Measurements from ENCODE around the gene WTAP.
"Not testable (repeated sequence)": the region's sequence is repeated elsewhere in the genome, so short reads cannot be mapped to it uniquely, and the experiment has no call there.

The WTAP gene

DNA sequence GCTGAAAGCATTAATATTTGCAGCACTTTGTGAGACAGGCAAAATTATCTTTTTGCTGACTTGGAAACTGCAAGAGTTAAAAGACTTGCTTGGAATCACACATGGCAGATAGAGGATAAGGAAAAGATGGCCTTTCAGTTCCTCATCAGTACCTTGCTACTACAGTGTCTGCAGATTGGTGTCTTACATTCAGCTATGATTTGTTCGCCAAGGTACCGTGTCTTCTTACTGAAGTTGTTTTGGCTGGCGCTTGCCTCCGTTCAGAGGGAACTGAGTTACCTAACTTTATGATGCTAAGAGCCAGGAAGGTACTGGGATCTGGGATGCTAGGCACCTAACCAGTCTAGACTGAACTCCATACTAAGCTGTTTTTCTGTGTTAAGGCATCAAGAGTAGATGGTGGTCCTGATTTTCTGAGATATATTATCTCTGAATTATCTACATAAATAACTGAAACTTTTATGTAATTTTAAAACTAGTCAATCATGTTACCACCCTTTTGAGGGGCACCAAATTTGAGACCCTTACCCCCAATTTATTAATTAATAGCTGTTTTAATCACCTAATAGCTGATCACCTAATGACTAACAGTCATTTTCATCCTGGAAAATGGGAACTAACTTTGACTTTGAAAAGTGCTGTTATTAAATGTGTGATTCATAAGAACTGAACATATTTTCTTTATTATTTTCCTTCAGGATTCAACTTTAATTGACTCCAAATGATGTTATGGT lies 2.5 kb downstream of the WTAP start:
- DNase-seq, result no peak

DNA sequence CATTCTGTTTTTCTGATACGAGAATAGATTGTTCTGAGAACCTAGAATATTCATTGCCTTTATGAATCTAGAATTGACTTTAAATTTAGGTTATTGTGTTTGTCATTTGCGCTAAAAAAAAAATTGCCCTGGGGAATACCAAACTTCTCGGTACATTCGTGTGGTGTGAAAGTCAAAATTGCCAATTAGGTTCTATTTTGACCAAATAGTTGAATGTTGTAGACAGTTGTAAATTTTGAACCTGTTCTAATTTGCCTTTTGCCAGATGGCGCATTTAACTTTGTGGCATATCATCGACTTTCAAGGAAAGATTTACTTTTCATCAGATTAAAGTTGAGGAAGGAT lies 3.0 kb downstream of the WTAP start:
- no peak for DNase-seq

DNA sequence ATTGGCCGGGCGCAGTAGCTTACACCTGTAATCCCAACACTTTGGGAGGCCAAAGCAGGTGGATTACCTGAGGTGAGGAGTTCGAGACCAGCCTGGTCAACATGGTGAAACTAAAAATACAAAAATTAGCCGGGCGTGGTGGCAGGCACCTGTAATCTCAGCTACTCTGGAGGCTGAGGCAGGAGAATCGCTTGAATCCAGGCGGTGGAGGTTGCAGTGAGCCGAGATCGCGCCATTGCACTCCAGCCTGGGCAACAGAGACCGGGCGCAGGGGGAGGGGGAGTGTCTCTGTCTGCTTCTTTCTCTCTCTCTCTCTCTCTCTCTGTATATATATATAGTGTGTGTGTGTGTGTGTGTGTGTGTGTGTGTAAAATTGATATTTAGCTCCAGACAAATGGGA lies 5.2 kb downstream of the WTAP start:
- not testable (repeated sequence) for DNase-seq

DNA sequence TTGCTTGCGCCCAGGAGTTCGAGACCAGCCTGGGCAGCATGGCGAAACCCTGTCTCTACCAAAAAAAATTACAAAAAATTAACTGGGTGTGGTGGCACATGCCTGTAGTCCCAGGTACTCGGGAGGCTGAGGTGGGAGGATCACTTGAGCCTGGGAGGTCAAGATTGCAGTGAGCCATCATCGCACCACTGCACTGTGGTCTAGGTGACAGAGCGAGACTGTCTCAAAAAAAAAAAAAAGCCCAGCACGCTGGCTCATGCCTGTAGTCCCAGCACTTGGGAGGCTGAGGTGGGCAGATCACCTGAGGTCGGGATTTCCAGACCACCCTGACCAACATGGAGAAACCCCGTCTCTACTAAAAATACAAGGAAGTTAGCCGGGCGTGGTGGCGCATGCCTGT lies 6.1 kb downstream of the WTAP start:
- not testable (repeated sequence) for DNase-seq

DNA sequence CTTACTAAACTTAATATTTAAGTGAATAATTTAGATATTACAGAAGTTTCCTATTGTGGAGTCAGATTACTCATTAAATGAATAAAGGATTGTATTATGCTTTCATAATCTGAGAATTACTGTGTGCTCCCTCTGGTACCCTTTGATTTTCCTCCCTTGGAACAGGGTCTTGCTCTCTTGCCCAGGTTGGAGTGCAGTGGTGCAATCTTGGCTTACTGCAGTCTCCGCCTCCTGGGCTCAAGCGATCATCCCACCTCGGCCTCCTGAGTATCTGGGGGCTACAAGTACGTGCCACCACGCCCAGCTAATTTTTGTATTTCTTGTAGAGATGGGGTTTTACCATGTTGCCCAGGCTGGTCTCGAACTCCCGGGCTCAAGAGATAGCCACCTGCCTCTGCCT lies 9.6 kb downstream of the WTAP start:
- DNase-seq, result no peak

DNA sequence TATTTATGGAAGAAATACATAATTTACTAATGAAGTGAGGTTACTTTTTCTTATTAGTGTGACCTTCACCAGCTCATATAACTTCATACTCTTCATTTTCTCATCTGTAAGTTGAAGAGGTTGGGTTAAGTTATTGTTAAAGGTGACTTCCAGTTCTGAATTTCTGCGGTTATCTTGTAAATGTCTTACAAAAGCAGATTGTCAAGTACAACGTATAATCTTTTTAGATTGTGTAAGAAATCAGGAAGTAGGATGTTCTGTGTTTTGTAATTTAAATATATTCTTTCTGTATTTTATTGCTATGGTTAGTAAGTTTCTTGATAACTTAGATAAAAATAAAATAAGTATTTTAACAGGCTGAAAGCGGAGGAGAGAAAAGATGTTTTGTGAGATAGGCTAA lies 12.0 kb downstream of the WTAP start:
- DNase-seq, result no peak

DNA sequence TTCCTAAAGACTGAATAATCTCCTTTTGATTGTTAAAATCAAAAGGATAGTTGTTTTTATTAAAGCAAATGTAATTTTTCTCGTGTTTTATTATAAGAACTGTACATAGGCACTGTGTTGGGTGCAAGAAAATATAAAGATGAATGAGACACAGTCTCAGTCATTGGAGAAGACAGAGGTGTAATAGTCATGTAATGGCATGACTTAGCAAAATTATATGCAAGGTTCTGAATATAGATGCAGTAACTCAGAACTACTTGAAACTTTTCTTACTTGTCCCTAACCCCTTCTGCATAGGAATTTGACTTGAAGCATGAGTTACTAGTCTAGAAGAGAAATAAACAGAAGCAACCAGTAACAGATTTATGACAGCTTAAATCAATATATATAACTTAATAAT lies 14.9 kb downstream of the WTAP start:
- no peak for DNase-seq

DNA sequence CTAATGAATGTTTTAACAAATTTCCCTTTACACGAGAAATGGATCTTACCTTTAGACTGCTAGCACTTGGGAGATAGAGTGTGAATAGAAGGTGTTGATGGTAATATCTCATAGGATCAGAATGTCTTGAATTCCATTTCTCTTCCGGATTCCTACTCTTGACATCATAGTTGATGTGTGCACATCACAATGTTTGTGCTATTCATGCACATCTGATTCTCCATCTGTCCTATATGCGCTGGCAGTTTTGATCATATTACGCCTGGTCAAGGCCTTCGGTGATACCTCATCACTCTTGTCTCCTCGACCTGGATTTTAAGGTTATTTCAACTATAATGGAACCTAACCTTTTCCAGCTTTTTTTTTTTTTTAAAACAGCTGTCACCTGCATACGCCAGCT lies 17.8 kb downstream of the WTAP start:
- no peak for DNase-seq

DNA sequence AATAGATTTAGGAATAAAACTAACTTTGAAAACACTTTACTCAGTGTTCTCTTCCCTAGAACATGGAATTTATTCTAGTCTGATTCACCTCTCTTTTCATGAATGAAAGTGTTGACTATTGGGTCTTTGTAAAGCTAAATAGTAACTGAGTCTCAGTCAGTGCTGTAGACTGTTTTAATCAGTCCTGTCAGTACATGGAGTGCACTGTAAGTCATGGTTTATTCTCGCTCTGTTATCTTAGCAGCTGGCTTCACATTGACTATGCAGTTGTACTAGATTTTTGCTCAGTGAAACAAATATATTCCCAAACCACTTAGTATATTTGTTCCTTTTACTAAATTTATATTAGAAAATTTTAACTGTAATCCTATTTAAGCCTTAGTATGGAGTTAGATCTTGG lies 19.5 kb downstream of the WTAP start:
- DNase-seq, result no peak

DNA sequence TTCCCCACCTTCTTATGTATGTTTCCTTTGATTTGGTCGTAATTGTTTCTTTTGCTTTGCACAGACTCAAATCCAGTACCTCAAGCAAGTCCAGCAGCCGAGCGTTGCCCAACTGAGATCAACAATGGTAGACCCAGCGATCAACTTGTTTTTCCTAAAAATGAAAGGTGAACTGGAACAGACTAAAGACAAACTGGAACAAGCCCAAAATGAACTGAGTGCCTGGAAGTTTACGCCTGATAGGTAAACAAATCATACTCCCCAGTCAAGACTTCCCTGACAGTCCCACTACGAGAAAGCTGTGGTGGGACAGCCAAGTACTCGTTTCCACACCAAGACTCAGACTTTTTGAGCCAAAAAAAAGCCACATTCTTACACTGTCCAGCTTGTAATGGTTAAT lies 20.8 kb downstream of the WTAP start:
- DNase-seq, result not testable (repeated sequence)

DNA sequence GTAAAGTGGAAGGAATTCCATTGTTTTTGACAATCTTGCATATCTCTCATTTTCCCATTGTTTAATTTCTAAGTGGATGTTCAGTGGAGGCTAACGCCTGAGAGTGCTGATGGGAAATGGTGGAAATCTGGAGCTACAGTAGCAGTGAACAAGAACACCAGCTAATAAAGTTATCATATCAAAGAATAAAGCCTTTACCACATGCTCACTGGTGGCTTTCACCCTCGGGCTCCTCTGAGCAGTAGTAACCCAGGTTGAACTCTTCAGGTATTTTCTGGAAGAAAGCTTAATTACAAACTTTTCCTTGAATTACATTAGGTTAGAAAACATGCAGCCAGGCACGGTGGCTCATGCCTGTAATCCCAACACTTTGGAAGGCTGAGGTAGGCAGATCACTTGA lies 24.1 kb downstream of the WTAP start:
- no peak for DNase-seq

DNA sequence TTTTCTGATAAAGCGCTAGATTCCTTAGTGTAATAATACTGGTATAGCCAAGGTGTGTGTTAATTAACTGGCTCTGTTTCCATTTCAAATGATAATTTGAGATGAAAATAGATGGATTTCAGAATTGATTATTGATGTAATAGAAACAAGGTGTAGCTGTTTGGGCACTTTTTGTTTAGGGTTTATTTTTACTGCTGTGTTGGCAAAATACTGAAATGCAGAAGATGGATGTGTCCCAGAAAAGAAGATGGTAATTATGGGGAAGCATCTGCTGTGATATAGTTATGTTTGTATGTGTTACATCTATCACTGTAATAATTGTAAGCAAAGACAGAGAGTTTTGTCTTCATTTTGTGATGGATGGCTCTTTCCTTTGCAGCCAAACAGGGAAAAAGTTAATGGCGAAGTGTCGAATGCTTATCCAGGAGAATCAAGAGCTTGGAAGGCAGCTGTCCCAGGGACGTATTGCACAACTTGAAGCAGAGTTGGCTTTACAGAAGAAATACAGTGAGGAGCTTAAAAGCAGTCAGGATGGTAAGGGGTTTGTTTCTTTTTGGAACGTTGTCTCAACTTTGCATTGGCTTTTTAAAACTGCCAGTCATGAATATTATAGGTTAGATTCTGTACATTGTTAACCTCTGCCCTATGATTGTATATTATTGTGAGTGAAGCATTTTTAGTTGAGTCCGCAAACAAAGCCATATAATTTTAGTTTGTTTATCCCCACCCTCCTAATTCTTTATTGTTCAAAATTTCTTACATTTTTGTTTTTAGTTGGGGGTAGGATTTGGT lies 26.0 kb downstream of the WTAP start:
- no peak for DNase-seq

DNA sequence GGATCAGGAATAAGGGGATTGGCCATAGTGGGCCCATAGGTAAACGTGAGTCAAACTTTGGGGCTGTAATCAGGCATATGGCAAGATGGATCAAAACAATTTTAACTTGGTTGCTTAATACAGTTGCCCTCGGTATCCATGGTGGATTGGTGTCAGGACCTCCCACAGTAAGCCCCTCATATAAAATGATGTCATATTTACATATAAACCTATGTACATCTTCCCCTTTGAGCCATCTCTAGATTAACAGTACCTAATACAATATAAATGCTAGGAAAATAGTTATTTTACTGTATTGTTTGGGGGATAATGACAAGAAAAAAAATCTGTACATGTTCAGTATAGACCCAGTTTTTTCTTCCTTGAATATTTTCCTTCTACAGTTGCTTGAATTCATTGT lies 27.1 kb downstream of the WTAP start:
- no peak for DNase-seq

DNA sequence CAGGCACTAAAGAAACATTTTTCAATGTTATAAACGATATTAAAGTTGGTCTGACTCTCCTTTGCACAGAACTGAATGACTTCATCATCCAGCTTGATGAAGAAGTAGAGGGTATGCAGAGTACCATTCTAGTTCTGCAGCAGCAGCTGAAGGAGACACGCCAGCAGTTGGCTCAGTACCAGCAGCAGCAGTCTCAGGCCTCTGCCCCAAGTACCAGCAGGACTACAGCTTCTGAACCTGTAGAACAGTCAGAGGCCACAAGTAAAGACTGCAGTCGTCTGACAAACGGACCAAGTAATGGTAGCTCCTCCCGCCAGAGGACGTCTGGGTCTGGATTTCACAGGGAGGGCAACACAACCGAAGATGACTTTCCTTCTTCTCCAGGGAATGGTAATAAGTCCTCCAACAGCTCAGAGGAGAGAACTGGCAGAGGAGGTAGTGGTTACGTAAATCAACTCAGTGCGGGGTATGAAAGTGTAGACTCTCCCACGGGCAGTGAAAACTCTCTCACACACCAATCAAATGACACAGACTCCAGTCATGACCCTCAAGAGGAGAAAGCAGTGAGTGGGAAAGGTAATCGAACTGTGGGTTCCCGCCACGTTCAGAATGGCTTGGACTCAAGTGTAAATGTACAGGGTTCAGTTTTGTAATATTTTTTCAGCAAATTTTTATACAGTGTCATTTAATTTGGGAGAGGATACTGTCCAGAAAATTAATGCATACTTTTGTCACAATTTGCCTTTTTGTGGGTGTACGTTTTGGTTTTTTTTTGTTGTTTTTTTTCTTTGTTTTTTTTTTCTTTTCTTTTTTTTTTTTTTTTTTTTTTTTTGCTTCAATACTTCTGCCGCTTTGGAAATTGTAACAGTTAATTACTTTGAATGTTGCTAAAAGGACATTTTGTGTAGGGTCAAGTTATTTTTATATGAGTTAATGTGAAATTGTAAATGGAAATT lies 27.9 kb downstream of the WTAP start:
- no peak for DNase-seq

DNA sequence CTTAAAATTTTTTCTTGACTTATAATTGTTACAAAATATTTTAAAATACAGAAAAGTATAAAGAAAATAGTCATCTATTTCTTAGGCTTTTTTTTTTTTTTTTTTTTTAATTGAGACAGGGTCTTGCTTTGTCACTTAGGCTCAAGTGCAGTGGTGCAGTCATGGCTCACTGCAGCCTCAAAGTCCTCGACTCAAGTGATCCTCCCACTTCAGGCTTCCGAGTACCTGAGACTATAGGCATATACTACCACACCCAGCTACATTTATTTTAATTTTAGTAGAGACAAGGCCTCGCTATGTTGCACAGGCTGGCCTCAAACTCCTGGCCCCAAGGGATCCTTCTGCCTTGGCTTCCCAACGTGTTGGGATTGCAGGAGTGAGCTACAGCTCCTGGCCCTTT lies 29.2 kb downstream of the WTAP start:
- DNase-seq, result no peak

DNA sequence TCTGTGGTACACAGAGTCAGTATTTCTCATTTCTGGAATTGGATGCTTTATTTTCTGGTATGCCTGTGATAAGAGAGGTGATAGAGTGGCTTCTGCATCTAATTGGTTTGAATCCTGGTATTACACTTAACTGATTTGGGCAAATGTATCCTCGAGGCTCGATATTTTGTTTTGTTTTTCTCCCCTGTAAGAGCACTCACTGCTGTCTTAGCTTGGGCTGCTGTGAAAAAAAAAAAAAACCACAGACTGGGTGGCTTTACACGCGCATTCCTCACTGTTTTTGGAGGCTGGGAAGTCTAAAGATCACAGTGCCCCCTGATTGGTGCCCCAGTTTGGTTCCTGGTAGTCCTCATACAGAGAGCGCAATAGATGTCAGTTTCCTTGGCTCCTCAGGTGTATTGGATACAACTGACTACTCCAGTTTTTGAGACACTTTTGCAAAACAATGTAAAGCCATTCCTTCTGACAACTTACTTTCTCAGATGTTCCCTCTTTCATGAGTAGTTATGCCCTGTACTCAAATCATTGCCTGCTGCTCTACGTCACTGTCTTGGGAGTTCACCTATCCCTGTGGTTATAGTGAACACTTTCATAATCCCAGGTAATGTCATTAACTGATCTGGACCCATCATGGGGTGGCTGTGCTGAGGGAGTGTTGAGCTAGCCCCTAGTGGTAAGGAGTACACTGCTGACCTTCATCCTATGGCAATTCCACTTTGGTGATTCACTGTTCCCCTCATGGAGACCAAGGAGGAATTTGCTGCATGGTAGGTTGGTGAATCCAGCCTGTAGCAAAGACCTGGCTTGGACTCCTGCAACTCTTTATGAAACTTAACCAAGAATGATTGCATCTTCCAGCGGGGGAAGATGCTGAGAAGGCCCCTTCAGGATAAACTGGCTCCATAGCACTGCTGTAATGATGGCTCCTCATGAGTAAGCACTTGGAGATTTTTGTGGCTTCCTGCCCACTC lies 31.0 kb downstream of the WTAP start:
- no peak for DNase-seq

DNA sequence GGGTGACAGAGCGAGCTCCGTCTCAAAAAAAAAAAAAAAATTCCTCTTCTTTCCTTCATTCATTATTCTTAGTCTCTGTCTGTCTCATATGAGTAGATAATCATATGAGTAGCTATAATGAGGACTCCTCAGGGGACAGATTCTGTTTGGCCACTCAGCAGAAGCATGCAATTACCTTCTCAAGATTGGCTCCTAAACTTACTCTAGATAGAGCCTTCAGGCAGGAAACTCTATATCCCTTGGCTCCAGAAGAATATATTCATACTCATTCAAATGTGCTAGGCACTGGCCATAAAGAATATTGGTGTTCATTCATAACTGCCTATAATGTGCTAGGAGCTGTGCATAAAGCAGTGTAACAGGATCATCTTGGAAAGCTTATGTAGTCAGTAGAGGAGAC lies 32.3 kb downstream of the WTAP start:
- no peak for DNase-seq

DNA sequence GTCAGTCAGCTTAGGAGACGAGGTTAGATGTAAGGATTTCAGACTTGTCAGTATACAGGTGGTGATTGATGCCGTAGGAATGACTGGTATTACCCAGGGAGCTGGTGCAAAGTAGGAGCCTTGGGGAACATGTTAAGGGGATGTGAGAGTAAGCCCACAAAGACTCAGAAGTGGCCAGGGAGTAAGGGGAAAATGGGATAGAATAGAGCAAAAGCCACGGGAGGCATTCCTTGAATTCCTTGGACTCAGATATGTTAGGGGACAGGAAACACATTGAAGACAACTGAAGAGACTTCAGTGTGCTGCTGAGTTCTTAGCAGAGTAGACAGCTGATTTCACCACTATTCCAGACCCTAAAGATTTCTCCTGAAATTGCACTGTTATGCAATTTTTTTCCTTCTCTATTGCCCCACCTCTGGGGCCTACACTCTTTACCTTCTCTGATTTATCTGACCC lies 33.3 kb downstream of the WTAP start:
- DNase-seq, result no peak

DNA sequence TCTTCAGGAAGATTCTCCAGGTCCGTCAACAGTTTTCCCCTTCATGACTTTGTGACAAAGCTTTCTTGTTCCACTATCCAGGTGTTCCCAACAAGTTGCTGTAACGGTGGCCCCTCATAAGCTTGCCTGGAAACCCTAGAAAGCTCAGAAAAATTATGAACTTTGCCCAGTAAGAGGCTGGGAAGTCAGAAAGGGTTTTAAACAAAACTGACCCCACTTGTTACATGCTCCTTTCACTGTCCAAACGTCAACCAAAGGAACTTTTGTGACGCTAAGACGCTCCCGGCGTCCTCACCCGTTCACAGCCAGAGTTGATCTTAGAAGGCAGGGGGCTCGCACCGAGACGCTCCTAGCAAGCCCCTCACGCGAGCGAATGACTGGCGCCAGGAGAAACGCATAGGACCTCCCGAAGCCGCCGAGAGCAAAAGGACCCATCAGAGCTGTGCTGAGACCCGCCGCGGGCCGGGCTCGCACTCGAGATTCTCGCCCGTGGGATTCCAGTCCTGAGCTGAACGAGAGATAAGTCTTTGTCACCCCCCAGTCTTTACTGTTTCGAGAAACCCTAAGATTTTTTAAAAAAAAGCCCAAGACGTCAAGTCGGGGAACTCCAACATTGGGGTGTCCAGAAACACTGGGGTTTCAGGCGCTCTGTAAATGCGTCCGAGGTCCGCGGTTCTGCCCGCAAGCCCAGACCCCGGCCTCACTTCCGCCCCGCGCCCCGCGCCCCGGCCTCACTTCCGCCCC lies 34.0 kb downstream of the WTAP start:
- DNase-seq, result no peak

DNA sequence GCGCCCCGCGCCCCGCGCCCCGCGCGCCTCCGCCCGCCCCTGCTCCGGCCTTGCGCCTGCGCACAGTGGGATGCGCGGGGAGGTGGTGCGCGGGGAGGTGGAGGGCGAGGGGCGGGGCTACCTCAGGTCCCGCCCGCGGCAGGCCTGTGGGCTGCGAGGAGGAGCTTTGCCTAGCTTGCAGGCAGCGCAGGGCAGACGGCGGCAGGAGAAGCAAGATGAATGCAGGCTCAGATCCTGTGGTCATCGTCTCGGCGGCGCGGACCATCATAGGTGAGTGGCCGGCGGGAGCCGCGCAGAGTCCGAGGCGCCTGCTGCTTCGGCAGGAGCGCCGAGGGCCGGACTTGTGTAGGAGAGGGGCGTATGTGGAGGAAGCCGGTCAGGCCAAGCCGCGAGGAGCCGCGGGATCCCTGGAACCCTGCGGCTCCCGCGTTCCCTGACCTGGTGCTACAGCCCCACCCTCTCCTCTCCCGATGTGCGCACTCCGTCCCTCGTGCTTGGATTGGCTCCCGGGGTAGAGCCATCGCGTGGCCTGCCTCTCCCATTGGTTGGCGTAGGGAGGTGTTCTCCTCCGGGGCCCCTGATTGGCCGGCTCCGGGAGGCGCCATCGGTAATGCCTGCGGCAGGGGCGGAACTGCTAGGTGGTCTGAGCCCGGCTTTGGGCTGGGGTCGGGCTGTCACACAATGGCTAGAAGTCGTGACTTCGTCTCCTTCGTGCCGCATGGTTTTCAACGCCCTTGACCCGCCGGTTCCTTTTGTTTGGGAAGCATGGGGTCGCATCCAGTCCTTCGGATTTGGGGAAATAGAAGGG lies 34.8 kb downstream of the WTAP start, which contains the start of gene ACAT2:
TSS of gene ACAT2 (plus strand) at position 173 of the 808 bp plus-strand sequence. CDS start at position 216, 43 bp downstream.
- DNase-seq, result peak; percentile 91

Measured in NCI-H2171 (cell line).